SK-N-MC (cell line): Measurements from ENCODE around the gene SMARCA1.

Source experiments
- DNase-seq: peaks from one replicate; pipeline ENCODE4 v3.0.0-alpha.2; 2011; ENCODE audit warnings: low read depth, low spot score
- H3K27ac ChIP-seq: fragments of 200-600 bp; sonication (generic); 2 replicates; pipeline ENCODE4 v1.5.1; 2016; ENCODE audit warnings: mixed run types
- H3K36me3 ChIP-seq: fragments of 200-600 bp; sonication (generic); 2 replicates; pipeline ENCODE4 v1.6.1; 2017; ENCODE audit warnings: antibody characterized with exemption, low read length, mixed read lengths; ENCODE audit not compliant: insufficient read depth
- H3K4me3 ChIP-seq: fragments of 200-600 bp; sonication (generic); 2 replicates; pipeline ENCODE4 v1.5.1; 2016
- H3K9ac ChIP-seq: fragments of 200-600 bp; sonication (generic); 2 replicates; pipeline ENCODE4 v1.8.0; 2017; ENCODE audit warnings: mixed run types, mixed read lengths; ENCODE audit not compliant: insufficient read length
- H3K9me3 ChIP-seq: fragments of 200-600 bp; sonication (generic); 2 replicates; pipeline ENCODE4 v1.6.1; 2017; ENCODE audit warnings: low read depth, mild to moderate bottlenecking, antibody characterized with exemption, low read length, moderate library complexity, mixed read lengths
- EZH2 ChIP-seq: fragments of 200-600 bp; sonication (generic); IDR thresholded peaks from one replicate; pipeline ENCODE4 v1.6.1; 2017; ENCODE audit warnings: antibody characterized with exemption
- FOXP2 ChIP-seq: optimal IDR thresholded peaks from 2 replicates; pipeline ENCODE3; 2011; ENCODE audit warnings: mild to moderate bottlenecking, moderate library complexity; ENCODE audit not compliant: insufficient read depth; ENCODE audit errors: extremely low read length, control extremely low read depth
- POLR2AphosphoS5 ChIP-seq: IDR thresholded peaks from 2 replicates; pipeline ENCODE4 v1.6.1; 2012; ENCODE audit warnings: mild to moderate bottlenecking, low read depth, low read length, borderline replicate concordance

Gene SMARCA1

GRCh38 chrX:129496625-129497024, 26.7 kb downstream of the SMARCA1 start:
- no peak for TF ChIP-seq FOXP2
- TF ChIP-seq EZH2: no peak
- no peak for TF ChIP-seq POLR2AphosphoS5
- H3K27ac ChIP-seq: no peak overlapping the region
- no peak overlapping the region for H3K9ac ChIP-seq
- no peaks in the 10 kb centered on the region for H3K36me3 ChIP-seq
- no peak for DNase-seq
- H3K4me3 ChIP-seq: no peak overlapping the region
- H3K9me3 ChIP-seq: no peaks in the 10 kb centered on the region

GRCh38 chrX:129495900-129496299, 27.4 kb downstream of the SMARCA1 start:
- no peak for DNase-seq
- H3K4me3 ChIP-seq: no peak overlapping the region
- no peaks in the 10 kb centered on the region for H3K9me3 ChIP-seq
- H3K27ac ChIP-seq: no peak overlapping the region
- no peak overlapping the region for H3K9ac ChIP-seq
- TF ChIP-seq POLR2AphosphoS5 (no peak), EZH2 (no peak), FOXP2 (no peak)
- no peaks in the 10 kb centered on the region for H3K36me3 ChIP-seq

DNA sequence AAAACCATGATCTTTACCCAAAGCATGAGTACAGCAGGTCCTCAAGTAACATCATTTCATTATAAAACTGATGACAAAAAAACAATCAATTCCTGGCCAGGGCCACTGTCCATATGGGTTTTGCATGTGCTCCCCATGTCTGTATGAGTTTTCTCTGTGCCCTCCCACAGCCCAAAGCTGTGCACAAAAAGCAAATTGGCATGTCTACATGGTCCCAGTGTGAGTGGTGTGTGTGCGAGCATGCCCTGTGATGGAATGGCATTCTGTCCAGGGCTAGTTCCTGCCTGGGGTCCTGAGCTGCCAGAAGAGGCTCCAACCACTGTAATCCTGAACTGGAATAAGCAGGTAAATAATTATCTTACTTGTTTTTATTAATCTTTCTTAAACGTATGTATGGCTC, 28.4 kb downstream of the SMARCA1 start:
- Histone ChIP-seq H3K9ac (no peak overlapping the region), H3K9me3 (no peaks in the 10 kb centered on the region), H3K36me3 (no peaks in the 10 kb centered on the region), H3K27ac (no peak overlapping the region), H3K4me3 (no peak overlapping the region)
- TF ChIP-seq POLR2AphosphoS5: no peak
- no peak for TF ChIP-seq EZH2
- no peak for TF ChIP-seq FOXP2
- DNase-seq: no peak

DNA sequence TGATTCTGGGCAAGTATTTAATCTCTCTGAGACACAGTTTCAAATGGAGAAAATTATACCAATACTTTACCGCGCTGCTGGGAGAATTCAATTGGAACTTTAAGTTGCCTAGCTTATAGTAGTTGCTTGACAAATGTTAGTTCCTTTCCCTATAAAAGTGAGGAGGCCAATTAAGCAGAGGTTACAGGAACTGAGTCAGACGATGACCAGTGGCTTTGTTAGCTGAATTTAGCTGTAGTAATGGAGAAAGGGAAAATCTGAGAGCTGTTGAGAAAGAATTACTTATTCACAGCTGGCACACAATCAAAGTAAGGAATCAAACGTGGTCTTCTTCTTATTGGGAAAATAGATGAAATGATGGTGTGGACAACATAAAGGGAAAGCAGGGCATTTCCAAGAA, 29.6 kb downstream of the SMARCA1 start:
- H3K36me3 ChIP-seq: no peaks in the 10 kb centered on the region
- H3K9ac ChIP-seq: no peak overlapping the region
- no peak for TF ChIP-seq POLR2AphosphoS5
- no peak for TF ChIP-seq EZH2
- no peak for TF ChIP-seq FOXP2
- no peak for DNase-seq
- no peak overlapping the region for H3K27ac ChIP-seq
- H3K9me3 ChIP-seq: no peaks in the 10 kb centered on the region
- H3K4me3 ChIP-seq: no peak overlapping the region

DNA sequence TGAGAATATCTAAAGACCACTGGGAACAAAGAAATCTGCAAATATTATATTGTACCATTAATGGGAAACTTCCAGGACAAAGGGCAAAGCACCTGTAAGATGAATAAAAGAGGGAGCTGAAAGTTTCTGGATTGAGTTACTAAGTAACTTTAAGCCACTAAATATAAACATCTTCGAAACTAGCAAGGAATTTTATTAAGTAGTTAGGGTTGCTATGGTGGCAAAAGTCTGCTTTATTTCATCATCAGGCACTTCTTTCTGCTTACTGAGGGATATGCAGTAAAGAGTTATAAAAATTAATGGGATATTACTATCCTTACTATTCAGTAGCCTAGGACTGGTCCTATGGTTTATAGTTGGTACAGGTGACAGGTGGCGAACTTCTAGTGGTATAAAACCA, 33.0 kb downstream of the SMARCA1 start:
- H3K4me3 ChIP-seq: no peak overlapping the region
- no peaks in the 10 kb centered on the region for H3K36me3 ChIP-seq
- no peak for TF ChIP-seq FOXP2
- no peak for TF ChIP-seq POLR2AphosphoS5
- H3K27ac ChIP-seq: no peak overlapping the region
- no peaks in the 10 kb centered on the region for H3K9me3 ChIP-seq
- DNase-seq: no peak
- H3K9ac ChIP-seq: no peak overlapping the region

DNA sequence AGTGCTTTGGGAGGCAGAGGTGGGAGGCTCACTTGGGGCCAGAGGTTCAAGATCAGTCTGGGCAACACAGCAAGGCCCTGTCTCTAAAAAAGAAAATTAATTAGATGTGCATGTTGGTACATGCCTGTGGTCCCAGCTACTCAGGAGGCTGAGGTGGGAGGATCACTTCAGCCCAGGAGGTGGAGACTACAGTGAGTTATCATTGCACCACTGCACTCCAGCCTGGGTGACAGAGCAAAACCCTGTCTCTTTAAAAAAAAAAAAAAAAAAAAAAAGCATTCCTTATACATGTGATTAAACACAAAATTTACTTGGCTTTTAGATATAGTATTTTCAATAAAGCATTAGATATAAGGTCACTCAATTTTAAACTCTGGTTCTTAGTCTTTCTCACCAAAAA, 34.9 kb downstream of the SMARCA1 start:
- Histone ChIP-seq H3K4me3 (no peak overlapping the region), H3K9me3 (no peaks in the 10 kb centered on the region), H3K36me3 (no peaks in the 10 kb centered on the region), H3K27ac (no peak overlapping the region), H3K9ac (no peak overlapping the region)
- no peak for TF ChIP-seq POLR2AphosphoS5
- TF ChIP-seq EZH2: no peak
- TF ChIP-seq FOXP2: no peak
- no peak for DNase-seq

DNA sequence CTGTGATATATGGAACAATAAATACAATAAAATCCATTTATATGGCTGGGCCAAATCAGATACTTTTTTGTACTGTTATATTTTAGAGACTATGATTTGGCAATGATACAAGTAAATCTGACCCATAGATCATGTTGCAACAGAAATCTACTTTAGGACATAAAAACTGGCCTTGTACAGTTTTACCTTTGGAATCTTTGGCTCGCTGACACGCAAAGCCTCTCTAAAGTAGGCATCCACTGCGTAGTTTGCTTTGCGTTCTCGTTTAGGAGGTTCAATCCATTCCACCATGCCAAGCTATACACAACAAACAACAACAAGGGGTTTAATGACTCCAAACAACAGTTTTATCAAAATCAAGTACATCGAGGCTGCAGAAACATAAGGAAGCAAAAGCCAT, 42.4 kb downstream of the SMARCA1 start:
- H3K4me3 ChIP-seq: no peak overlapping the region
- H3K9me3 ChIP-seq: no peaks in the 10 kb centered on the region
- H3K27ac ChIP-seq: no peak overlapping the region
- no peak for DNase-seq
- no peak for TF ChIP-seq EZH2
- TF ChIP-seq FOXP2: no peak
- no peak overlapping the region for H3K9ac ChIP-seq
- no peaks in the 10 kb centered on the region for H3K36me3 ChIP-seq

GRCh38 chrX:129478516-129478915, 44.8 kb downstream of the SMARCA1 start:
- Histone ChIP-seq H3K9ac (no peak overlapping the region), H3K36me3 (no peaks in the 10 kb centered on the region), H3K4me3 (no peak overlapping the region), H3K27ac (no peak overlapping the region), H3K9me3 (no peaks in the 10 kb centered on the region)
- no peak for TF ChIP-seq EZH2
- no peak for TF ChIP-seq FOXP2
- TF ChIP-seq POLR2AphosphoS5: no peak
- DNase-seq: no peak

- H3K36me3 ChIP-seq: no peaks in the 10 kb centered on the region
- H3K4me3 ChIP-seq: no peak overlapping the region
- H3K9me3 ChIP-seq: no peaks in the 10 kb centered on the region
- no peak overlapping the region for H3K9ac ChIP-seq
- no peak overlapping the region for H3K27ac ChIP-seq
- no peak for TF ChIP-seq FOXP2
- TF ChIP-seq POLR2AphosphoS5: no peak
- TF ChIP-seq EZH2: no peak
- DNase-seq: no peak
These were observed 51.2 kb downstream of the SMARCA1 start for GRCh38 chrX:129472116-129472515.

DNA sequence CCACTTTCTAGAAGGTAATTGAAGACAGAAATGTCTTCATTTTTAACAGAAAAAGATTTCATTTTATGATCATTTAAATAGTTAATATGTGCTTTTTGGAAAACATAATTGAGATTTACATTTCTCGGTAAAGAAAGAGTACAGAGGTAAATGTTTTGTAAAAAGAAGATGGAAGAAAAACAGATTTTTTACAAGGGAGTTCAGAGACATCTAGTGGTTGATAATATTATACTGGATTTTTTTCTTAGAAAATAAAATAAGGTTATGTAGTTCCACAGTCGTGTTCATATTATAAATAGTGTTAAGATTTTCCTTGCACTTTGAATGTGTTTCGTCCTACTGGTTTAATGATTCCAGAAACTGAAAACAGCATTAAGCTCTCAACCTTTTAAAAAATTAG, 60.6 kb downstream of the SMARCA1 start:
- Histone ChIP-seq H3K9ac (no peak overlapping the region), H3K36me3 (no peaks in the 10 kb centered on the region), H3K27ac (no peak overlapping the region), H3K9me3 (no peaks in the 10 kb centered on the region), H3K4me3 (no peak overlapping the region)
- no peak for DNase-seq
- TF ChIP-seq POLR2AphosphoS5 (no peak), EZH2 (no peak), FOXP2 (no peak)
